ENCODE measurements around the gene TCP11L2.
"Not testable (repeated sequence)": the region's sequence is repeated elsewhere in the genome, so short reads cannot be mapped to it uniquely, and the experiment has no call there.

TCP11L2 gene

GRCh38 chr12:106284358-106285105, 18.0 kb upstream of the TCP11L2 start:
- no peak for DNase-seq (ENCODE audit: low spot score)

- no peak for DNase-seq (ENCODE audit: low spot score)
These were observed 16.6 kb upstream of the TCP11L2 start for GRCh38 chr12:106285982-106286381.

GRCh38 chr12:106286576-106287162, 15.9 kb upstream of the TCP11L2 start:
- DNase-seq (ENCODE audit: low spot score) = not testable (repeated sequence)

GRCh38 chr12:106287364-106287763, 15.2 kb upstream of the TCP11L2 start:
- DNase-seq (ENCODE audit: low spot score) = peak; percentile 11

GRCh38 chr12:106288101-106288493, 14.4 kb upstream of the TCP11L2 start:
- DNase-seq (ENCODE audit: low spot score) = peak; percentile 24

GRCh38 chr12:106288494-106289195, 13.9 kb upstream of the TCP11L2 start:
- DNase-seq (ENCODE audit: low spot score) = peak; percentile 93

GRCh38 chr12:106289196-106289681, 13.3 kb upstream of the TCP11L2 start:
- DNase-seq (ENCODE audit: low spot score) = no peak

- no peak for DNase-seq (ENCODE audit: low spot score)
These were observed 11.9 kb upstream of the TCP11L2 start for GRCh38 chr12:106290666-106291065.

GRCh38 chr12:106291342-106291741, 11.2 kb upstream of the TCP11L2 start:
- no peak for DNase-seq (ENCODE audit: low spot score)

- DNase-seq (ENCODE audit: low spot score) = no peak
These were observed 10.2 kb upstream of the TCP11L2 start for GRCh38 chr12:106292339-106292738.

GRCh38 chr12:106296179-106296877, 6.2 kb upstream of the TCP11L2 start:
- DNase-seq (ENCODE audit: low spot score) = peak; percentile 44

- no peak for DNase-seq (ENCODE audit: low spot score)
These were observed 5.5 kb upstream of the TCP11L2 start for GRCh38 chr12:106297075-106297474.

- DNase-seq (ENCODE audit: low spot score) = no peak
These were observed 4.9 kb upstream of the TCP11L2 start for GRCh38 chr12:106297681-106298080.

GRCh38 chr12:106299202-106299774, 3.2 kb upstream of the TCP11L2 start:
- no peak for DNase-seq (ENCODE audit: low spot score)

- DNase-seq (ENCODE audit: low spot score) = peak; percentile 18
These were observed 1.8 kb upstream of the TCP11L2 start for GRCh38 chr12:106300761-106301160.

GRCh38 chr12:106301241-106301610, 1.3 kb upstream of the TCP11L2 start:
- no peak for DNase-seq (ENCODE audit: low spot score)

- peak; percentile 44 for DNase-seq (ENCODE audit: low spot score)
These were observed 767 bp upstream of the TCP11L2 start for GRCh38 chr12:106301611-106302321.

GRCh38 chr12:106303202-106303820, 778 bp downstream of the TCP11L2 start:
- DNase-seq (ENCODE audit: low spot score) = peak; percentile 33

- no peak for DNase-seq (ENCODE audit: low spot score)
These were observed 1.5 kb downstream of the TCP11L2 start for GRCh38 chr12:106304001-106304421.

GRCh38 chr12:106304797-106305196, 2.3 kb downstream of the TCP11L2 start:
- no peak for DNase-seq (ENCODE audit: low spot score)

- DNase-seq (ENCODE audit: low spot score) = no peak
These were observed 2.8 kb downstream of the TCP11L2 start for GRCh38 chr12:106305376-106305775.

All from SW480 (cell line).